NT2/D1 (cell line): ENCODE measurements around the gene LSMEM2.

Experiments
- SUZ12 ChIP-seq: IDR thresholded peaks from 2 replicates; pipeline ENCODE4 v1.6.1; 2011; ENCODE audit not compliant: insufficient read length, insufficient read depth; ENCODE audit errors: extremely low read depth
- YY1 ChIP-seq: IDR thresholded peaks from 2 replicates; pipeline ENCODE4 v1.6.1; 2011; ENCODE audit not compliant: insufficient read length, insufficient read depth

- TF ChIP-seq YY1 (no peak), SUZ12 (no peak)
These were observed 25.7 kb downstream of the LSMEM2 start for GRCh38 chr3:50304601-50305000.
